ENCODE results near the gene LAMC1.

The LAMC1 gene

DNA sequence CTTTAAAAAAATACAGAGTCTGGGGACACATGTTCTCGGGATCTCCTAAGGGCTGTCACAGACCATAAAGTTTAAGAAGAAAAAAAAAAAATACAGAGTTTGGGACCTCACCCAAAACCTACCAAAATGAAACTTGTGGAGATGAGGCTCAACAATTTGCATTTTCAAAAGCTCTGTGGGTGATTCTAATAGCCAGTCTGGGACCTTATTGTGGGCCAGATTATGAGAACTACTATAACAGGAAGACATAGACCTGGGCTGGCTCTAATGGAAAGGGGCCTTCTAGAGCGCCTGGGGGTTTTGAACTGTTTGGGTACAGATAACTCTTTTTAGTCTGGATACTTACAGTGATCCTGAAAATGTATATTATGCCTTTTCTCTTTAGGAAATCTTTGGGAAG is 69.1 kb downstream of the LAMC1 start:
- TF ChIP-seq CTCF (conservative IDR thresholded peaks at IDR 0.05; ENCODE audit: control insufficient read depth, insufficient read depth, low read depth, low read length): no peak
- no peak overlapping the region for H3K4me3 ChIP-seq (ENCODE audit: control insufficient read depth, low read depth, low read length)
- DNase-seq (ENCODE audit: low read depth): no peak

DNA sequence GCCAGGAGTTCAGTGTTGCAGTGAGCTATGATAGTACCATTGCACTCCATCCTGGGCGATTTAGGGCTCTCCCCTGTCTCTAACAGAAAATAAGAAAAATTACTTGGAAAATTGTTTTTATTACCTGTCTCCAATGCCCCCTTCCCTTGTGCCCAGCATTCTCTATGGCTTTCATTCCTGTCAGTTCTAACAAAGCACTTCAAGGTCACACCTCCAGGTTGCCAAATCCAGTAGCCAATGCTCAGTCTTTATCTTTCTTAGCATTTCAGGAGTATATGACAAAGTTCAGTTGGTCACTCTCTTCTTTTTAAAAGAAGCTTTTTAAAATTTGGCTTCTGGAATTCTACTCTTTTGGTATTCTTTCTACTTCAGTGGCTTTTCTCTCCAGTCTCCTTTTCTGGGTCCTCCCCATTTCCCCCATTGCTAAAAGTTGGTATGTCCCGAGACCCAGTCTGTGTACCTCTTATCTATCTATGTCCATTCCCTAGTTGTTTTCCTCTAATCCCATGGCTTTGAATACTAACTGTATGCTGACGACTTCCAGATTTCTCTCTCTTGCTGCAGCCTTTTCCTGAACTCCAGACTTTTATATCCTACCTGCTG is 69.9 kb downstream of the LAMC1 start:
- TF ChIP-seq CTCF (conservative IDR thresholded peaks at IDR 0.05; ENCODE audit: control insufficient read depth, insufficient read depth, low read depth, low read length): no peak
- DNase-seq (ENCODE audit: low read depth): no peak
- H3K4me3 ChIP-seq (ENCODE audit: control insufficient read depth, low read depth, low read length): no peak overlapping the region

GRCh38 chr1:183093786-183094298 is 70.6 kb downstream of the LAMC1 start:
- peak; percentile 94 for DNase-seq (ENCODE audit: low read depth)
- no peak for TF ChIP-seq CTCF (conservative IDR thresholded peaks at IDR 0.05; ENCODE audit: control insufficient read depth, insufficient read depth, low read depth, low read length)
- no peak overlapping the region for H3K4me3 ChIP-seq (ENCODE audit: control insufficient read depth, low read depth, low read length)

GRCh38 chr1:183094351-183094750 is 71.1 kb downstream of the LAMC1 start:
- DNase-seq (ENCODE audit: low read depth): peak; percentile 27
- no peak for TF ChIP-seq CTCF (conservative IDR thresholded peaks at IDR 0.05; ENCODE audit: control insufficient read depth, insufficient read depth, low read depth, low read length)
- H3K4me3 ChIP-seq (ENCODE audit: control insufficient read depth, low read depth, low read length): no peak overlapping the region

DNA sequence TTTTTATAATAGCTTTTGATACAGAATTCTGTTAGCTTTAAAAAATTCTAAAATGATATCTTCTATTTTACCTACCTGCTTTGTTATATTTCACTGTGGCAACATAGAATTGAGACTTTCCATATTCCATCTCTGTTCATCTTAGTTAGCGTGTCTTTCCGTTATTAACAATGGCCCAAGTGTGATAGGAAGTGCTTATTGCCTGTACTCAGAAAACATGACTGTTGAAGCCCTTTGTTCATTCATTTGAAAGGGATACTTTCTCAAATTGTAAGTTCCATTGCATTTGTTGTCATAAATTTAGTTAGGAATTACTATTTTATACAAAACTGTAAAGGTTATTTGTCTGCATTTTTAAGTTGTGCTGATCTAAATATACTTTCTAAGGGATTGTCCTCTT is 73.1 kb downstream of the LAMC1 start:
- TF ChIP-seq CTCF (conservative IDR thresholded peaks at IDR 0.05; ENCODE audit: control insufficient read depth, insufficient read depth, low read depth, low read length): no peak
- H3K4me3 ChIP-seq (ENCODE audit: control insufficient read depth, low read depth, low read length): no peak overlapping the region
- no peak for DNase-seq (ENCODE audit: low read depth)

DNA sequence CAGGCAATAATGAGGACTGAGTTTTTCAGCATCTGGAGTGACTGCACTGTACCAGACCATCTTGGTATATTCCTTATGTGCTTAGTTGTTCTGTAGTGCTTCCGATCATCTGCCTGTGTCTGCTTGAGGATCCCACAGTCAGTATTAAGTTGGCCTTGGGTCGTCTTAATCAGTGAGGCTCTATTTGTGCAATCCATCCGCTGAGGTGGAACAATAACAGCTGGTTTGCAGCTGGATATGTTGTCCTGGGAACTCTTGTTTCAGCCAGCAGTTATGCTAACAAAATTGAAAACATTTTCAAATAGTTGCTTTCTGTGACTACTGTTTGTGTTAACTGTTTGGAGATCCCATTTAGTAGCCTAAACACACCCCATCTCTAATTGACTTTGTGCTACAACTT is 73.7 kb downstream of the LAMC1 start:
- no peak overlapping the region for H3K4me3 ChIP-seq (ENCODE audit: control insufficient read depth, low read depth, low read length)
- no peak for TF ChIP-seq CTCF (conservative IDR thresholded peaks at IDR 0.05; ENCODE audit: control insufficient read depth, insufficient read depth, low read depth, low read length)
- DNase-seq (ENCODE audit: low read depth): peak; percentile 94

Data from fibroblast of mammary gland (primary cell).